IMR-90 (cell line): Measurements from ENCODE around the gene SEC22A. TPM values are rescaled to one million over a fixed set of nuclear protein-coding genes. Genes with fewer than 3 reads are reported as not detected.

Experiments
- ATAC-seq: fragments of 200-7000 bp; cut with Tn5 transposase; 2 replicates; pipeline ENCODE4 v1.9.1; 2020; ENCODE audit warnings: low read depth, mild to moderate bottlenecking, moderate library complexity
- BruUV-seq: library from RNA; stranded (reverse); fragments of 400-500 nt; replicated peaks from 2 replicates; lab custom pipeline; 2021; lab: Mats Ljungman, UMichigan
- CTCF ChIA-PET: fragments of 300-600 bp; formaldehyde crosslinking; extraction: SDS; loops from one replicate; lab custom pipeline; 2021; ENCODE audit warnings: antibody characterized with exemption; lab: Yijun Ruan, JAX
- POLR2A ChIA-PET: fragments of 300-600 bp; sonication (Branson Sonifier 250); formaldehyde crosslinking; loops from one replicate; lab custom pipeline; 2022; ENCODE audit warnings: antibody characterized with exemption; ENCODE audit not compliant: unreplicated experiment; lab: Charles Lee
- DNase-seq: peaks from one replicate; pipeline ENCODE4 v3.0.0; 2013
- H2AFZ ChIP-seq: replicated peaks from 2 replicates; pipeline ENCODE3; 2013; ENCODE audit warnings: low read length, mild to moderate bottlenecking; ENCODE audit not compliant: poor library complexity
- H2AK5ac ChIP-seq: 2 replicates; pipeline ENCODE4 v1.6.1; 2013; ENCODE audit warnings: low read depth, low read length, inconsistent platforms
- H2AK9ac ChIP-seq: replicated peaks from 2 replicates; pipeline ENCODE3; 2013; ENCODE audit warnings: mild to moderate bottlenecking, low read depth, low read length, moderate library complexity; ENCODE audit not compliant: poor library complexity
- H2BK120ac ChIP-seq: 2 replicates; pipeline ENCODE4 v1.6.1; 2013; ENCODE audit warnings: low read depth, low read length, inconsistent platforms
- H2BK15ac ChIP-seq: 3 replicates; pipeline ENCODE4 v1.6.1; 2013; ENCODE audit warnings: low read depth, low read length, inconsistent platforms
- H2BK20ac ChIP-seq: 2 replicates; pipeline ENCODE4 v1.6.1; 2013; ENCODE audit warnings: low read depth, mild to moderate bottlenecking, inconsistent platforms, low read length, moderate library complexity
- H2BK5ac ChIP-seq: 2 replicates; pipeline ENCODE4 v1.6.1; 2013; ENCODE audit warnings: mild to moderate bottlenecking, low read depth, low read length, inconsistent platforms; ENCODE audit not compliant: poor library complexity, severe bottlenecking
- H3K14ac ChIP-seq: replicated peaks from 2 replicates; pipeline ENCODE4 v1.6.1; 2013; ENCODE audit warnings: low read depth, low read length, inconsistent platforms
- H3K18ac ChIP-seq: 2 replicates; pipeline ENCODE4 v1.6.1; 2013; ENCODE audit warnings: low read depth, low read length, control low read depth
- H3K23ac ChIP-seq: 2 replicates; pipeline ENCODE4 v1.6.1; 2013; ENCODE audit warnings: low read depth, low read length, inconsistent platforms
- H3K27ac ChIP-seq: 2 replicates; pipeline ENCODE4 v1.5.1; 2013; ENCODE audit warnings: mild to moderate bottlenecking, control low read depth, low read length; ENCODE audit not compliant: insufficient read depth
- H3K27me3 ChIP-seq: 2 replicates; pipeline ENCODE4 v1.6.1; 2013; ENCODE audit warnings: low read length; ENCODE audit not compliant: control insufficient read depth, insufficient read depth
- H3K36me3 ChIP-seq: 2 replicates; pipeline ENCODE4 v1.6.1; 2013; ENCODE audit warnings: low read length, mixed read lengths; ENCODE audit not compliant: control insufficient read depth, insufficient read depth
- H3K4ac ChIP-seq: 2 replicates; pipeline ENCODE4 v1.6.1; 2013; ENCODE audit warnings: low read depth, low read length, inconsistent platforms
- H3K4me1 ChIP-seq: 2 replicates; pipeline ENCODE4 v1.6.1; 2013; ENCODE audit warnings: low read length, mixed read lengths; ENCODE audit not compliant: control insufficient read depth, insufficient read depth
- H3K4me2 ChIP-seq: 2 replicates; pipeline ENCODE4 v1.6.1; 2013; ENCODE audit warnings: low read depth, mild to moderate bottlenecking, control low read depth, low read length, moderate library complexity
- H3K4me3 ChIP-seq: 2 replicates; pipeline ENCODE4 v1.5.1; 2013; ENCODE audit warnings: low read depth, mild to moderate bottlenecking, control low read depth, low read length, moderate library complexity; ENCODE audit not compliant: insufficient read depth
- H3K56ac ChIP-seq: 2 replicates; pipeline ENCODE4 v1.6.1; 2013; ENCODE audit warnings: low read length, inconsistent platforms; ENCODE audit not compliant: insufficient read depth; ENCODE audit errors: extremely low read depth
- H3K79me1 ChIP-seq, 2 experiments: 2 replicates each; pipeline ENCODE4 v1.6.1; 2013; ENCODE audit warnings: low read length in 2 of 2, inconsistent platforms in 1 of 2, low read depth in 1 of 2
- H3K9ac ChIP-seq: 2 replicates; pipeline ENCODE4 v1.6.1; 2013; ENCODE audit warnings: low read depth, low read length, control low read depth
- H3K9me1 ChIP-seq: 2 replicates; pipeline ENCODE4 v1.6.1; 2013; ENCODE audit warnings: low read length, inconsistent platforms; ENCODE audit not compliant: insufficient read depth
- H3K9me3 ChIP-seq: 2 replicates; pipeline ENCODE4 v1.6.1; 2013; ENCODE audit warnings: low read length; ENCODE audit not compliant: control insufficient read depth, insufficient read depth
- H4K20me1 ChIP-seq: 2 replicates; pipeline ENCODE4 v1.6.1; 2013; ENCODE audit warnings: low read length, inconsistent platforms; ENCODE audit not compliant: insufficient read depth
- H4K5ac ChIP-seq: 2 replicates; pipeline ENCODE4 v1.6.1; 2013; ENCODE audit warnings: mild to moderate bottlenecking, low read depth, low read length, control low read depth
- H4K8ac ChIP-seq, 2 experiments: 2 replicates each; pipeline ENCODE4 v1.6.1; 2013; ENCODE audit warnings: low read depth in 2 of 2, low read length in 2 of 2, control low read depth in 1 of 2, inconsistent platforms in 1 of 2
- H4K91ac ChIP-seq: 2 replicates; pipeline ENCODE4 v1.6.1; 2013; ENCODE audit warnings: low read depth, low read length, inconsistent platforms; ENCODE audit not compliant: insufficient read depth
- CEBPB ChIP-seq: IDR thresholded peaks from 2 replicates; pipeline ENCODE4 v1.6.1; 2012; ENCODE audit warnings: low read depth, low read length, improper control_type of control experiment
- MAZ ChIP-seq: IDR thresholded peaks from 2 replicates; pipeline ENCODE4 v1.6.1; 2012; ENCODE audit warnings: low read depth, mild to moderate bottlenecking, low read length, improper control_type of control experiment, moderate library complexity, borderline replicate concordance
- MXI1 ChIP-seq: IDR thresholded peaks from 2 replicates; pipeline ENCODE4 v1.6.1; 2012; ENCODE audit warnings: low read depth, mild to moderate bottlenecking, low read length, moderate library complexity, borderline replicate concordance
- POLR2A ChIP-seq: IDR thresholded peaks from 2 replicates; pipeline ENCODE4 v1.6.1; 2012; ENCODE audit warnings: mild to moderate bottlenecking, low read depth, low read length
- RCOR1 ChIP-seq: IDR thresholded peaks from 2 replicates; pipeline ENCODE4 v1.6.1; 2012; ENCODE audit warnings: mild to moderate bottlenecking, low read length, improper control_type of control experiment; ENCODE audit not compliant: insufficient replicate concordance
- WGBS, 2 experiments: methylation state at CpG; one replicate each; pipeline versions ENCODE4 v1.1.5 to v1.1.7; 2013; ENCODE audit warnings: missing lambda C conversion rate in 2 of 2; ENCODE audit not compliant: insufficient read length in 1 of 2; ENCODE audit errors: extremely low coverage in 2 of 2; 5-methylcytosine and 5-hydroxymethylcytosine counted together
- dilution Hi-C: fragments of 300-500 bp; cut with HindIII; formaldehyde crosslinking; loops from one replicate; pipeline ENCODE4 v1.14.3; 2018; ENCODE audit warnings: low sequenced_read_pairs; ENCODE audit not compliant: unreplicated experiment
- in situ Hi-C: fragments of 300-500 bp; cut with MboI; formaldehyde crosslinking; loops from 3 replicates; pipeline ENCODE4 v1.14.3; 2019; ENCODE audit warnings: low sequenced_read_pairs, inconsistent platforms, mixed read lengths
- intact Hi-C: fragments of 100-400 bp; cut with micrococcal nuclease; formaldehyde crosslinking; loops from 2 replicates; pipeline ENCODE4 v1.10.0; 2022
- polyA plus RNA-seq, 3 experiments: library from polyadenylated mRNA; depleted of rRNA; stranded (reverse); fragments of >200 nt; gene quantifications; 2 replicates each; pipeline ENCODE4 v1.2.3, GENCODE V29; 2012; ENCODE audit warnings: low replicate concordance in 1 of 3
- total RNA-seq: library from RNA; depleted of rRNA; stranded (reverse); fragments of >200 nt; gene quantifications from 2 replicates; pipeline ENCODE4 v1.2.3, GENCODE V29; 2012

The SEC22A gene
- total and polyA plus RNA-seq, 2 of the 4 experiments (the other 2 are of a cell fraction), result 17.5 to 36.0 TPM

DNA sequence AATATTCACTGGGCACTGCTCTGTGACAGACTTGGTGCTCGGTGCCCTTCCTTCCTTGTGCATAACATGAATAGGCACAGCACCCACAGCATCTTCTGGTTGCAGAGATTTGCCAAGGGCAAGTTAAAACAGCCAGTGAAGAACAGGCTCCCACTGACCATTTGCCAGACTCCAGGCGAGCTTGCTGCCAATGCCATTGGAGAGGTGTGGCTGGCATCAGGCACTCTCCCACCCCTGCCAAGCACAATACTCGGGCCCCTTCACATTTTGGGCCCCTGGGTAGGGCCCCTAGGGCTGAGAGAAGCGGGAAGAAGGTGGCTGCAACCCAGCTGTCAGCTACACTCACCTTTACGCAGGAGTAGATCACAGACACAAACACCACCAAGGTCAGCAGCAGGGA lies 112.1 kb downstream of the SEC22A start:
- Histone ChIP-seq H4K8ac (no peak overlapping the region), H4K5ac (no peak overlapping the region), H2AFZ (no peak overlapping the region), H3K4ac (no peak overlapping the region), H3K4me3 (no peak overlapping the region), H3K56ac (no peak overlapping the region), H3K9me3 (no peaks in the 10 kb centered on the region), H3K36me3 (no peaks in the 10 kb centered on the region), H3K27ac (no peak overlapping the region), H2BK5ac (no peak overlapping the region), H3K9me1 (no peaks in the 10 kb centered on the region), H3K4me1 (no peaks in the 10 kb centered on the region; the same call in 1 of the 2 replicates), H3K27me3 (peaks cover 55% of the 10 kb centered on the region), H4K91ac (no peak overlapping the region), H3K79me1 (no peaks in the 10 kb centered on the region), H4K20me1 (no peaks in the 10 kb centered on the region), H3K4me2 (no peak overlapping the region), H2BK15ac (no peak overlapping the region), H3K9ac (no peak overlapping the region), H2BK120ac (no peak overlapping the region), H2AK5ac (no peak overlapping the region), H2AK9ac (no peak overlapping the region), H3K18ac (no peak overlapping the region), H2BK20ac (no peak overlapping the region), H3K23ac (no peak overlapping the region), H3K14ac (no peak overlapping the region)
- in situ Hi-C loops (no loop called here), intact Hi-C loops (no loop called here), dilution Hi-C loops (no loop called here)
- no peak for TF ChIP-seq POLR2A
- TF ChIP-seq RCOR1, result no peak
- TF ChIP-seq MXI1, result no peak
- no peak for TF ChIP-seq MAZ
- no peak for TF ChIP-seq CEBPB
- ATAC-seq (no peak), DNase-seq (no peak)
- ChIA-PET POLR2A (no interaction called here), CTCF (no interaction called here)
- no TSS peak for BruUV-seq
- WGBS, 2 experiments, result 63% methylated on average over 1 of the region's 5 CpGs; no CpG with 5 or more reads in 1 of the 2 experiments
